ENCODE data around the gene AK8. TPM values are rescaled to one million over a fixed set of nuclear protein-coding genes. Genes with fewer than 3 reads are reported as not detected.

The AK8 gene
- total and polyA plus RNA-seq, 9 of the 15 experiments (the other 6 are each of a cell fraction or from before 2014, with no cell fraction given): 0.06 to 0.37 TPM; not detected in 7

- WGBS (ENCODE audit: insufficient coverage, low coverage, missing lambda C conversion rate): 56% methylated on average over 7 of the region's 7 CpGs
- H3K4me3 ChIP-seq: no peak overlapping the region
- TF ChIP-seq, protein P1, sequence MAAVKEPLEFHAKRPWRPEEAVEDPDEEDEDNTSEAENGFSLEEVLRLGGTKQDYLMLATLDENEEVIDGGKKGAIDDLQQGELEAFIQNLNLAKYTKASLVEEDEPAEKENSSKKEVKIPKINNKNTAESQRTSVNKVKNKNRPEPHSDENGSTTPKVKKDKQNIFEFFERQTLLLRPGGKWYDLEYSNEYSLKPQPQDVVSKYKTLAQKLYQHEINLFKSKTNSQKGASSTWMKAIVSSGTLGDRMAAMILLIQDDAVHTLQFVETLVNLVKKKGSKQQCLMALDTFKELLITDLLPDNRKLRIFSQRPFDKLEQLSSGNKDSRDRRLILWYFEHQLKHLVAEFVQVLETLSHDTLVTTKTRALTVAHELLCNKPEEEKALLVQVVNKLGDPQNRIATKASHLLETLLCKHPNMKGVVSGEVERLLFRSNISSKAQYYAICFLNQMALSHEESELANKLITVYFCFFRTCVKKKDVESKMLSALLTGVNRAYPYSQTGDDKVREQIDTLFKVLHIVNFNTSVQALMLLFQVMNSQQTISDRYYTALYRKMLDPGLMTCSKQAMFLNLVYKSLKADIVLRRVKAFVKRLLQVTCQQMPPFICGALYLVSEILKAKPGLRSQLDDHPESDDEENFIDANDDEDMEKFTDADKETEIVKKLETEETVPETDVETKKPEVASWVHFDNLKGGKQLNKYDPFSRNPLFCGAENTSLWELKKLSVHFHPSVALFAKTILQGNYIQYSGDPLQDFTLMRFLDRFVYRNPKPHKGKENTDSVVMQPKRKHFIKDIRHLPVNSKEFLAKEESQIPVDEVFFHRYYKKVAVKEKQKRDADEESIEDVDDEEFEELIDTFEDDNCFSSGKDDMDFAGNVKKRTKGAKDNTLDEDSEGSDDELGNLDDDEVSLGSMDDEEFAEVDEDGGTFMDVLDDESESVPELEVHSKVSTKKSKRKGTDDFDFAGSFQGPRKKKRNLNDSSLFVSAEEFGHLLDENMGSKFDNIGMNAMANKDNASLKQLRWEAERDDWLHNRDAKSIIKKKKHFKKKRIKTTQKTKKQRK (IDR thresholded peaks at IDR 0.05; ENCODE audit: borderline replicate concordance, low read depth, low read length): no peak
- TF ChIP-seq TCF15 (CRISPR knock-in tag; IDR thresholded peaks at IDR 0.05) (no peak), NCOA6 (IDR thresholded peaks at IDR 0.05) (no peak), ARID1B (IDR thresholded peaks at IDR 0.05) (no peak), CREBBP (IDR thresholded peaks at IDR 0.05; ENCODE audit: low read depth, low read length) (no peak), XRCC3 (IDR thresholded peaks at IDR 0.05) (no peak), HNRNPH1 (optimal IDR thresholded peaks at IDR 0.05; ENCODE audit: low read depth, low read length) (no peak), CREB5 (CRISPR knock-in tag; IDR thresholded peaks at IDR 0.05) (no peak), GATAD2A (IDR thresholded peaks at IDR 0.05) (no peak), SIN3B (IDR thresholded peaks at IDR 0.05; ENCODE audit: low read depth) (no peak), FOXK2 (conservative IDR thresholded peaks at IDR 0.05 in 1 of 2, IDR thresholded peaks at IDR 0.05 in 1 of 2; ENCODE audit: low read depth in 2 of 2) (no peak), RAD21 (CRISPR knock-in tag; conservative IDR thresholded peaks at IDR 0.05 in 1 of 2, IDR thresholded peaks at IDR 0.05 in 1 of 2) (no peak)
- TF ChIP-seq, protein P2, sequence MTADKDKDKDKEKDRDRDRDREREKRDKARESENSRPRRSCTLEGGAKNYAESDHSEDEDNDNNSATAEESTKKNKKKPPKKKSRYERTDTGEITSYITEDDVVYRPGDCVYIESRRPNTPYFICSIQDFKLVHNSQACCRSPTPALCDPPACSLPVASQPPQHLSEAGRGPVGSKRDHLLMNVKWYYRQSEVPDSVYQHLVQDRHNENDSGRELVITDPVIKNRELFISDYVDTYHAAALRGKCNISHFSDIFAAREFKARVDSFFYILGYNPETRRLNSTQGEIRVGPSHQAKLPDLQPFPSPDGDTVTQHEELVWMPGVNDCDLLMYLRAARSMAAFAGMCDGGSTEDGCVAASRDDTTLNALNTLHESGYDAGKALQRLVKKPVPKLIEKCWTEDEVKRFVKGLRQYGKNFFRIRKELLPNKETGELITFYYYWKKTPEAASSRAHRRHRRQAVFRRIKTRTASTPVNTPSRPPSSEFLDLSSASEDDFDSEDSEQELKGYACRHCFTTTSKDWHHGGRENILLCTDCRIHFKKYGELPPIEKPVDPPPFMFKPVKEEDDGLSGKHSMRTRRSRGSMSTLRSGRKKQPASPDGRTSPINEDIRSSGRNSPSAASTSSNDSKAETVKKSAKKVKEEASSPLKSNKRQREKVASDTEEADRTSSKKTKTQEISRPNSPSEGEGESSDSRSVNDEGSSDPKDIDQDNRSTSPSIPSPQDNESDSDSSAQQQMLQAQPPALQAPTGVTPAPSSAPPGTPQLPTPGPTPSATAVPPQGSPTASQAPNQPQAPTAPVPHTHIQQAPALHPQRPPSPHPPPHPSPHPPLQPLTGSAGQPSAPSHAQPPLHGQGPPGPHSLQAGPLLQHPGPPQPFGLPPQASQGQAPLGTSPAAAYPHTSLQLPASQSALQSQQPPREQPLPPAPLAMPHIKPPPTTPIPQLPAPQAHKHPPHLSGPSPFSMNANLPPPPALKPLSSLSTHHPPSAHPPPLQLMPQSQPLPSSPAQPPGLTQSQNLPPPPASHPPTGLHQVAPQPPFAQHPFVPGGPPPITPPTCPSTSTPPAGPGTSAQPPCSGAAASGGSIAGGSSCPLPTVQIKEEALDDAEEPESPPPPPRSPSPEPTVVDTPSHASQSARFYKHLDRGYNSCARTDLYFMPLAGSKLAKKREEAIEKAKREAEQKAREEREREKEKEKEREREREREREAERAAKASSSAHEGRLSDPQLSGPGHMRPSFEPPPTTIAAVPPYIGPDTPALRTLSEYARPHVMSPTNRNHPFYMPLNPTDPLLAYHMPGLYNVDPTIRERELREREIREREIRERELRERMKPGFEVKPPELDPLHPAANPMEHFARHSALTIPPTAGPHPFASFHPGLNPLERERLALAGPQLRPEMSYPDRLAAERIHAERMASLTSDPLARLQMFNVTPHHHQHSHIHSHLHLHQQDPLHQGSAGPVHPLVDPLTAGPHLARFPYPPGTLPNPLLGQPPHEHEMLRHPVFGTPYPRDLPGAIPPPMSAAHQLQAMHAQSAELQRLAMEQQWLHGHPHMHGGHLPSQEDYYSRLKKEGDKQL (CRISPR knock-in tag; IDR thresholded peaks at IDR 0.05; ENCODE audit: borderline replicate concordance): no peak
- ChIA-PET POLR2A (no interaction called here), CTCF (ENCODE audit: low intra/inter-chr PET ratio) (no interaction called here)
- H3K9me1 ChIP-seq (ENCODE audit: control insufficient read depth, insufficient read depth, low read length): no peaks in the 10 kb centered on the region
- no peaks in the 10 kb centered on the region for H3K36me3 ChIP-seq (ENCODE audit: control insufficient read depth, insufficient read depth, low read length)
- no peak overlapping the region for H3K9ac ChIP-seq (ENCODE audit: insufficient read depth in 1 of 2, low read depth in 2 of 2, low read length in 2 of 2)
- no peak for FAIRE-seq
- no peak for DNase-seq (ENCODE audit: extremely low read depth in 1 of 4, low spot score in 3 of 4)
- H3K27ac ChIP-seq (ENCODE audit: extremely low read depth, low read depth, low read length): no peak overlapping the region
- peaks cover 19 to 44% of the 10 kb centered on the region in 2 experiments; a peak in 4 of 5 replicates for H3K27me3 ChIP-seq (ENCODE audit: control insufficient read depth in 2 of 2, insufficient read depth in 2 of 2, low read length in 2 of 2)
- H3K9me3 ChIP-seq (replicated peaks; ENCODE audit: control insufficient read depth, insufficient read depth, low read depth, low read length): no peaks in the 10 kb centered on the region
- H4K20me1 ChIP-seq (replicated peaks; ENCODE audit: control insufficient read depth, insufficient read depth, low read length): no peaks in the 10 kb centered on the region
- H2AFZ ChIP-seq (ENCODE audit: low read depth, low read length): no peak overlapping the region
- in situ Hi-C loops (cut with MboI): no loop called here
- intact Hi-C loops (cut with micrococcal nuclease): no loop called here
- BruUV-seq (replicated peaks): no TSS peak
- H3K4me2 ChIP-seq (ENCODE audit: insufficient read depth, low read length): no peak overlapping the region
- no peaks in the 10 kb centered on the region for H3K79me2 ChIP-seq (ENCODE audit: control insufficient read depth, insufficient read depth, low read length)
- ATAC-seq: no peak
- H3K4me1 ChIP-seq (replicated peaks in 1 of 2; ENCODE audit: control insufficient read depth in 2 of 2, insufficient read depth in 2 of 2, low read length in 2 of 2): peaks cover 0 to 18% of the 10 kb centered on the region in 2 experiments; a peak in 3 of 5 replicates
Measured at GRCh38 chr9:132880324-132880661, 2.2 kb upstream of the AK8 start.

All from K562 (cell line).